Thymus (tissue), 11 donors: Measurements from ENCODE around the gene DSC3. TPM values are rescaled to one million over a fixed set of nuclear protein-coding genes. Genes with fewer than 3 reads are reported as not detected.

Source experiments
- DNase-seq, 9 donors: peaks; one replicate each; pipeline ENCODE4 v3.0.0-alpha.2; 2013; ENCODE audit warnings: low spot score in 9 of 9, low read depth in 6 of 9, missing footprints in 1 of 9
- H3K27ac ChIP-seq, 2 donors: one replicate each; pipeline ENCODE4 v1.5.1; 2013; ENCODE audit warnings: control low read depth in 1 of 2, low read depth in 1 of 2, low read length in 1 of 2, mild to moderate bottlenecking in 1 of 2, moderate library complexity in 1 of 2
- H3K27me3 ChIP-seq, 2 donors: one replicate each; pipeline ENCODE4 v1.5.1; 2013; ENCODE audit warnings: low read length in 1 of 2; ENCODE audit not compliant: control insufficient read depth in 2 of 2, insufficient read depth in 1 of 2
- H3K36me3 ChIP-seq, 2 donors: one replicate each; pipeline ENCODE4 v1.5.1; 2013; ENCODE audit warnings: low read length in 1 of 2, mild to moderate bottlenecking in 1 of 2, moderate library complexity in 1 of 2; ENCODE audit not compliant: control insufficient read depth in 2 of 2, insufficient read depth in 2 of 2
- H3K4me1 ChIP-seq, 2 donors: one replicate each; pipeline ENCODE4 v1.5.1; 2013; ENCODE audit warnings: low read length in 2 of 2; ENCODE audit not compliant: control insufficient read depth in 2 of 2, insufficient read depth in 2 of 2
- H3K4me3 ChIP-seq, 2 donors: one replicate each; pipeline ENCODE4 v1.5.1; 2013; ENCODE audit warnings: low read length in 2 of 2, control low read depth in 1 of 2, mild to moderate bottlenecking in 1 of 2
- H3K9me3 ChIP-seq, 2 donors: one replicate each; pipeline ENCODE4 v1.5.1; 2013; ENCODE audit warnings: low read length in 1 of 2, mild to moderate bottlenecking in 1 of 2; ENCODE audit not compliant: control insufficient read depth in 2 of 2, insufficient read depth in 1 of 2
- polyA plus RNA-seq: library from polyadenylated mRNA; stranded (reverse); fragments of 200-250 nt; gene quantifications from one replicate; pipeline ENCODE4 v1.2.3, GENCODE V29; 2013
- total RNA-seq: library from RNA; stranded (reverse); fragments of 120-200 nt; gene quantifications from one replicate; pipeline ENCODE4 v1.2.4, GENCODE V29; 2013
- donor health status: healthy.

DSC3 gene
- total and polyA plus RNA-seq, 2 donors: 6.9 to 16.8 TPM

DNA sequence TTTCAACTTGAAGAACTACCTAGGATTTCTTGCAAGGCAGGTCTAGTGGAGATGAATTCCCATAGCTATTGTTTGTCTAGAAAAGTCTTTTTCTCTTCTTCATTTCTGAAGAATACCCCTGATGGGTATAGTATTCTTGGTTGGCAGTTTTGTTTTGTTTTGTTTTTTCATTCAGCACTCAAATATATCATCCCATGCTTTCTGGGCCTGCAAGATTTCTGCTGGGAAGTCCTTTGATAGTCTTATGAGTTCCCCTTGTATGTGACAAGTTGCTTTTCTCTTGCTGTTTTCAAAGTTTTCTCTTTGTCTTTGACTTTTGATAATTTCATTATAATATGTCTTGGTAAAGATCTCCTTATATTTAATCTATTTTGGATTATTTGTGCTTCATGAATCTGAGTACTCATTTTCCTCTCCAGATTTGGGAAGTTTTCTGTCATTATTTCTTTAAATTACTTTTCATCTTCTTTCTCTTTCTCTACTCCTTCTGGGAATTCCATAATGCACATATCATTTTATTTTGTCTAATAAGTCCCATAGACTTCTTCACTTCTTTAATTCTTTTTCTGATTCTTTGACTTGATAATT lies 101.5 kb downstream of the DSC3 start:
- Histone ChIP-seq H3K36me3 (no peaks in the 10 kb centered on the region), H3K27ac (no peak overlapping the region), H3K27me3 (no peaks in the 10 kb centered on the region), H3K4me3 (no peak overlapping the region), H3K9me3 (peaks cover 0 to 6% of the 10 kb centered on the region in 2 donors), H3K4me1 (no peaks in the 10 kb centered on the region)
- DNase-seq: no peak

Other genes starting within 250 kb of the DSC3 start
- gene DSC2, start 59.7 kb upstream of the DSC3 start, total RNA-seq: 11.1 TPM
- 16.3 TPM for gene DSC2, start 59.7 kb upstream of the DSC3 start, polyA plus RNA-seq
- gene DSC1, start 120.1 kb upstream of the DSC3 start, total RNA-seq: 0.33 TPM
- 0.80 TPM for gene DSC1, start 120.1 kb upstream of the DSC3 start, polyA plus RNA-seq